Measurements from ENCODE around the gene GP2. TPM values are rescaled to one million over a fixed set of nuclear protein-coding genes. Genes with fewer than 3 reads are reported as not detected.

Gene GP2
- total and polyA plus RNA-seq, 2 donors (not counting 3 experiments of a cell fraction or from before 2014, with no cell fraction given) = not detected

DNA sequence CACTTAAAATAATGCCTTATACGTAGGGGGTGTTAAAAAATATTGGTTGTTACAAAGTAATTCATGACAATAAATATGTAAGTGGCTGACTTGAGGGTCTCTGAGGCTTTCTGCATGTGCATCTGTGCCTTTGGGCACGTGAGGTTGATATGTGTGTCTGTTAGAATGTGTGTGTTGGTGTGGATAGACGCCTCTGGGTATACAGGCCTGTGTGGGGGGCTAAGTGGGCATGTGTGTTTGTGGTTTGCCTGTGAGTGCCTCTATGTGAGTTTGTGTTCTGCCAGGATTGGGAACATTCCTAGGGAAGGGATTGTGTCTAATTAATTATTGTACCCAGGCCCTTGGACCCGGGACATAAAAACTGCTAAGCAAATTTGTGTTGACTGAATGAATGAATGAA lies 19.0 kb downstream of the GP2 start:
- no peaks in the 10 kb centered on the region for H3K27me3 ChIP-seq (ENCODE audit: control insufficient read depth in 2 of 2, insufficient read depth in 2 of 2, low read length in 2 of 2)
- intact Hi-C loops (cut with micrococcal nuclease) = loop anchor here (10.0 kb wide), 1 partner anchor 323 kb away; no protein-coding TSS in a partner anchor
- no TSS peak for BruUV-seq (replicated peaks)
- FAIRE-seq = no peak
- no peak overlapping the region for H3K9ac ChIP-seq (replicated peaks; ENCODE audit: extremely low read depth, insufficient read depth, low read length)
- TF ChIP-seq MYC (IDR thresholded peaks at IDR 0.05; ENCODE audit: low read depth, low read length) (no peak), JUN (IDR thresholded peaks at IDR 0.05; ENCODE audit: borderline replicate concordance, insufficient read depth, insufficient read length, low read depth) (no peak), GATA2 (IDR thresholded peaks at IDR 0.05; ENCODE audit: insufficient read depth, insufficient read length, low read depth, low read length) (no peak), FOS (IDR thresholded peaks at IDR 0.05; ENCODE audit: borderline replicate concordance, insufficient read depth, low read length) (no peak), POLR2AphosphoS5 (IDR thresholded peaks at IDR 0.05; ENCODE audit: insufficient read depth, low read depth, low read length) (no peak), POLR2A (IDR thresholded peaks at IDR 0.05; ENCODE audit: low read depth, low read length) (no peak), EZH2 (IDR thresholded peaks at IDR 0.05; ENCODE audit: borderline replicate concordance, low read depth, low read length, severe bottlenecking) (no peak)
- TF ChIP-seq, protein P1, sequence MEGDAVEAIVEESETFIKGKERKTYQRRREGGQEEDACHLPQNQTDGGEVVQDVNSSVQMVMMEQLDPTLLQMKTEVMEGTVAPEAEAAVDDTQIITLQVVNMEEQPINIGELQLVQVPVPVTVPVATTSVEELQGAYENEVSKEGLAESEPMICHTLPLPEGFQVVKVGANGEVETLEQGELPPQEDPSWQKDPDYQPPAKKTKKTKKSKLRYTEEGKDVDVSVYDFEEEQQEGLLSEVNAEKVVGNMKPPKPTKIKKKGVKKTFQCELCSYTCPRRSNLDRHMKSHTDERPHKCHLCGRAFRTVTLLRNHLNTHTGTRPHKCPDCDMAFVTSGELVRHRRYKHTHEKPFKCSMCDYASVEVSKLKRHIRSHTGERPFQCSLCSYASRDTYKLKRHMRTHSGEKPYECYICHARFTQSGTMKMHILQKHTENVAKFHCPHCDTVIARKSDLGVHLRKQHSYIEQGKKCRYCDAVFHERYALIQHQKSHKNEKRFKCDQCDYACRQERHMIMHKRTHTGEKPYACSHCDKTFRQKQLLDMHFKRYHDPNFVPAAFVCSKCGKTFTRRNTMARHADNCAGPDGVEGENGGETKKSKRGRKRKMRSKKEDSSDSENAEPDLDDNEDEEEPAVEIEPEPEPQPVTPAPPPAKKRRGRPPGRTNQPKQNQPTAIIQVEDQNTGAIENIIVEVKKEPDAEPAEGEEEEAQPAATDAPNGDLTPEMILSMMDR (IDR thresholded peaks at IDR 0.05; ENCODE audit: extremely low read depth in 1 of 2, insufficient read depth in 1 of 2, low read depth in 1 of 2, low read length in 2 of 2) = no peak
- TF ChIP-seq, protein P2, sequence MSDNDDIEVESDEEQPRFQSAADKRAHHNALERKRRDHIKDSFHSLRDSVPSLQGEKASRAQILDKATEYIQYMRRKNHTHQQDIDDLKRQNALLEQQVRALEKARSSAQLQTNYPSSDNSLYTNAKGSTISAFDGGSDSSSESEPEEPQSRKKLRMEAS (IDR thresholded peaks at IDR 0.05; ENCODE audit: insufficient read depth, insufficient read length) = no peak
- ChIA-PET POLR2A (no interaction called here), CTCF (no interaction called here)
- no peak for DNase-seq (ENCODE audit: low read depth, low spot score)
- H3K4me2 ChIP-seq (ENCODE audit: insufficient read depth, low read length) = no peak overlapping the region
- dilution Hi-C loops (cut with MboI; ENCODE audit: extremely low pct_ligation_motif_present, low sequenced_read_pairs) = no loop called here
- no peaks in the 10 kb centered on the region for H3K9me3 ChIP-seq (replicated peaks; ENCODE audit: control insufficient read depth, insufficient read depth, low read length)
- H2AFZ ChIP-seq (ENCODE audit: low read depth, low read length) = no peak overlapping the region
- H4K20me1 ChIP-seq (replicated peaks; ENCODE audit: control insufficient read depth, extremely low read depth, insufficient read depth, low read length) = no peaks in the 10 kb centered on the region
- H3K36me3 ChIP-seq (ENCODE audit: control insufficient read depth in 2 of 2, extremely low read depth in 1 of 2, insufficient read depth in 2 of 2, low read length in 2 of 2) = no peaks in the 10 kb centered on the region
- H3K9me1 ChIP-seq (replicated peaks; ENCODE audit: control insufficient read depth, extremely low read depth, insufficient read depth, low read length) = no peaks in the 10 kb centered on the region
- no peak overlapping the region for H3K27ac ChIP-seq (ENCODE audit: insufficient read depth, low read depth, low read length)
- H3K79me2 ChIP-seq (ENCODE audit: control insufficient read depth, insufficient read depth, low read length) = no peaks in the 10 kb centered on the region
- H3K4me3 ChIP-seq (replicated peaks in 1 of 3; ENCODE audit: insufficient read depth in 1 of 3, low read depth in 1 of 3, low read length in 3 of 3) = no peak overlapping the region
- no peaks in the 10 kb centered on the region for H3K4me1 ChIP-seq (ENCODE audit: control insufficient read depth, extremely low read depth, insufficient read depth, low read length)

Measured in endothelial cell of umbilical vein (primary cell).